Coronary artery (tissue), 2 donors: ENCODE measurements around the gene PRODH2.

Experiments used
- DNase-seq: peaks from one replicate; pipeline ENCODE4 v3.0.0-alpha.2; 2017; ENCODE audit warnings: low spot score
- H3K27ac ChIP-seq, 2 donors: fragments of 200-600 bp; sonication (generic); one replicate each; pipeline ENCODE4 v1.5.1; 2016 to 2019
- H3K4me3 ChIP-seq: fragments of 200-600 bp; sonication (generic); 2 replicates; pipeline ENCODE4 v1.5.1; 2016; ENCODE audit warnings: mild to moderate bottlenecking, moderate library complexity
- CTCF ChIP-seq: fragments of 200-600 bp; sonication (generic); IDR thresholded peaks from one replicate; pipeline ENCODE4 v1.5.1; 2019; ENCODE audit warnings: antibody characterized with exemption

PRODH2 gene

GRCh38 chr19:35856546-35857149, 44.0 kb upstream of the PRODH2 start, which contains the start of gene KIRREL2:
Gene KIRREL2, plus strand, starts transcription at chr19:35856911. Its CDS starts 209 bp downstream, at chr19:35857120.
- TF ChIP-seq CTCF = no peak
- no peak for DNase-seq
- Histone ChIP-seq H3K27ac (no peak within 1 kb of the TSS), H3K4me3 (peak within 1 kb of the TSS; percentile 69)

- DNase-seq = no peak
- no peak overlapping the region for H3K4me3 ChIP-seq
- TF ChIP-seq CTCF = no peak
- no peak overlapping the region for H3K27ac ChIP-seq
Observed at GRCh38 chr19:35853038-35853756, 40.6 kb upstream of the PRODH2 start.

GRCh38 chr19:35852029-35852780, 39.6 kb upstream of the PRODH2 start, which contains the start of gene NPHS1:
Gene NPHS1, minus strand, starts transcription at chr19:35852504. Its CDS starts 667 bp downstream, at chr19:35851837.
- DNase-seq = no peak
- Histone ChIP-seq H3K27ac (no peak within 1 kb of the TSS), H3K4me3 (no peak within 1 kb of the TSS)
- TF ChIP-seq CTCF = no peak

- H3K4me3 ChIP-seq = no peak overlapping the region
- H3K27ac ChIP-seq = no peak overlapping the region
- DNase-seq = no peak
- TF ChIP-seq CTCF = no peak
Observed at GRCh38 chr19:35851213-35852028, 38.8 kb upstream of the PRODH2 start.

- DNase-seq = no peak
- Histone ChIP-seq H3K27ac (no peak overlapping the region), H3K4me3 (no peak overlapping the region)
- TF ChIP-seq CTCF = no peak
Observed at GRCh38 chr19:35848919-35849505, 36.4 kb upstream of the PRODH2 start.

- Histone ChIP-seq H3K27ac (no peak overlapping the region), H3K4me3 (no peak overlapping the region)
- TF ChIP-seq CTCF = no peak
Observed at GRCh38 chr19:35848486-35848885, 35.8 kb upstream of the PRODH2 start.

More at GRCh38 chr19:35848486-35848885, 35.8 kb upstream of the PRODH2 start:
- no peak for DNase-seq
